HPDE6-E6E7 (cell line): ENCODE results near the gene CNTNAP2.
"Not testable (repeated sequence)": the region's sequence is repeated elsewhere in the genome, so short reads cannot be mapped to it uniquely, and the experiment has no call there.

Experiments used
- DNase-seq: peaks from one replicate; pipeline ENCODE4 v3.0.0; 2011; ENCODE audit warnings: missing footprints; ENCODE audit errors: extremely low spot score

CNTNAP2 gene

DNA sequence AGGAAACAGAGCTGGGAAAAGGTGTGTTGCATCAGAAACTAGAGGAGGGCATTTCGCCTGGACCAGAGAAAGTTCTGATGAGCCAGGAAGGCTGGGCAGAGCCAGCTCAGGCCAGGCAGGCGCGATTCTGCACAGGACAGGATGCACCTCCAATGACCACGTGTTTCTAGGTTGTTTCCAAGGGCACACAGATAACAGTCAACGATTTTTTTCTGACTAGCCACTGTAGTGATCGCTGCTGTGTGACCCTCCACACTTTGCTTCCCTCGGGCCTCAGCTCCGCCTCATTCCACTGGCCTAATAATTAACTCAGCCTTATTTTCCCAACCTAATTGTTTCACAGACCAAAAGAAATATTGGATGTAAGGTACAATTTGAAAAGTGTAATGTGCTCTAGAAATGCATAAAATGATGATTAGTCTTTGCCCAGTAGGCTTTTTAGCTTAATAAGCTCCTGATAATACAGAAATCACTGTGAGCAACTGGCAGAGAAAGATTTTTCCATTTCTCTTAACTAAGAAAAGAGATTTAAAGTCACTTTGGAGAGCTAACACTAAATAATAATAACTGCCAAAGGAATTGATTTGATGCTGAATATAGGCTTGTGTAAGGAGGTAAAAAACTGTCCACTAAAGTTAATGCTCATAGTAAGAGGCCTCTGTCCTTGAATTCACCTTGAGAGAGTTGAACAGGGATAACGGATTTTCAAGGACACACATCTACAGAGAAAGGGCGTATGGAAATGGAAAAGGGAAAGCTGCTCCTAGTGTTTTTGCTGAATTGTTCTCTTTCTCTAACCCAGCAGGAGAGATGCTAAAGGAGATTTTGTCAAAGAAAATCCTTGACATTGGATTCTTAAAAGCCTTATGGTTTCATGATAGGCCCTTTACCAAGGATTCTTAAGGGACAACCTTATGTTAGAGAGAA, 2183.0 kb downstream of the CNTNAP2 start:
- no peak for DNase-seq

DNA sequence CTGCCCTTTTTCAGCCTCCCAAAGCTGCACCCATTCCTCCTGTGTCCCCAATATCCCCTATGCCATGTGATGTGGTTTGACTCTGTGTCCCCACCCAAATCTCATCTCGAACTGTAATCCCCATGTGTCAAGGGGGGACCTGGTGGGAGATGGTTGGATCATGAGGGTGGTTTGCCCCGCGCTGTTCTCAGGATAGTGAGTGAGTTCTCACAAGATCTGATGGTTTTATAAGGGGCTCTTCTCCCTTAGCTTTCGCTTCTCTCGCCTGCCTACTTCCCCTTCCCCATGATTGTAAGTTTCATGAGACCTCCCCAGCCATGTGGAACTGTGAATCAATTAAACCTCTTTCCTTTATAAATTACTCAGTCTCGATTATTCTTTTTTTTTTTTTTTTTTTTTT, 2185.8 kb downstream of the CNTNAP2 start:
- not testable (repeated sequence) for DNase-seq

DNA sequence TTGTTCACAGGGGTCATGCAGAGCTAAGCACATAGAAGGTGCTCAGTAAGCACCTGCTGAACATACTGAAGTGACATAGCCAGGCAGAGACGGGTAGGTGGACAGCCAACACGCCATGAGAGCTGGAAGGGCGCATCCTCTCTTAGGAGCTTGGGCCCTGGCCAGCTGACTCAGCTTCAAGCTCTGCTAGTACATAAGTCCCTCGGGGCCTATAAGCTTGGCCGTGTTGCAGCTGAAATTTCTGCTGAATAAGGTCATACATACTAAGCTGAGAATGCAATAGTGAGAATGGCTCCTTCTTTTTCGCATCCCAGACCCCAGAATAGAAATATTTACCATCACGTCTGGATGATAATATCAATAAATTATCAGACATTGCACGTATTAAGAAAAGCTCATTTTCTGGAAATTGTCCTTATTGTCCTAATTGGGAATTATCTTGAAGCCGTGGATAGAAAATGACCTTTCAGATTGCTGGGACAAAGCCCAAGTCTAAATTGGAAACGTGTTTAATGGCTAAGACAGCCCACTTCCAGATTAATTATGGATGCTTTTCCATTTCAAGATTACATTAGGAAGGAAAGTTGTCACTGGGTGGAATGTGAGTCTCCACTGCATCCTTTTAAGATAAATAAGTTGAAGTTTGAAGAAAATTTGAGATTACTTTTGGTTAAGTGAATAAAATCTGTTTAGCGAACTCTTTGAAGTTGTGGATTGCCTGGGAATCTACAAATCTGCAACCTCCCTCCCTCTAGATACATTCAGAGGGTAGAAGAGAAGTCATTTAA, 2186.9 kb downstream of the CNTNAP2 start:
- DNase-seq: peak; percentile 17

DNA sequence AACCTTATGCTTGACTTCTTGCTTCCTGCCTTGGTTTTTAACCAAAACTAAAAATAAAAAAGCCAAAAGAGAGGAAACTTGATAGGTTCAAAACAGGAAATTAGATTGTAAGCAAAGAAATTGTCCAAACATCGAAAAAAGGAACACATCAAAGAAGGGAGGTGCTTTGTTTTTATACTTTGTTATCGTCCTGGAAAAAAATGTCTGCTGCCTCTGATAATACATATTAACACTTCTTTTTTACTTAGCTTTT, 2187.4 kb downstream of the CNTNAP2 start:
- DNase-seq: no peak

DNA sequence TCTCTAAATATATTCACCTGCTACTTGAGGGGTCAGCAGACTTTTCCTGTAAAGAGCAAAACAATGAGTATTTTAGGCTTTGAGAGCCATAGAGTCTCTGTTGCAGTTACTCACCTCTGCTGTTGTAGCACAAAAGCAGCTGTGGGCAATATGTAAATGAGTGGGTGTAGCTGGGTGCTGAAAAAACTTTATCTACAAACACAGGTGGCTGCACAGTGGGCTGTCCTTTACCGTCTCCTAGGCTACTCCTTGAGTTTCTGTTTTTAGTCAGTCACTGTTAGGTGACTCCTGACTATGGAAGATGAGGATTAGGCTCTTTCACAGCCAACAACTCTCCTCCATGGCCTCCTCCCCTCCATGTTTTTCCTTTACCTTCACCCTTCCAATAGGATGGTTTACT, 2187.9 kb downstream of the CNTNAP2 start:
- DNase-seq: no peak

DNA sequence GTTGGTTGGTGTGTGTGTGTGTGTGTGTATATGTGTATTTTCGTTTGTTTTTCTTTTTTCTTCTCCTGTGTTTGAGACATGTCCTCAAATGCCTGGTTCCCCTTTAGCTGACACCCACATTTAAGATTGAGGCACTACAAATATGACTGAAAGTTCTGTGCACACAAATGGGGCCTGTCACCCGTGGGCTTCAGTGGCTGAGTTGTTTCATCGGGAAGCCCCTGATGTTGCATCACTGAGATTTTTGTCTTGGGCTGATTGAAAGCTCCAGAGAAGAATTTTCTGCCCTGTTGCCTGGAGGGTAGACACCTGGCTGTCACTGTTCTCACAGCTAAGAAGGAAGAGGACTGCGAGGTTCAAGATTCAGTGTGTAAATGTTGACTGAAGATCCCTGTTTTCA, 2190.2 kb downstream of the CNTNAP2 start:
- DNase-seq: no peak

DNA sequence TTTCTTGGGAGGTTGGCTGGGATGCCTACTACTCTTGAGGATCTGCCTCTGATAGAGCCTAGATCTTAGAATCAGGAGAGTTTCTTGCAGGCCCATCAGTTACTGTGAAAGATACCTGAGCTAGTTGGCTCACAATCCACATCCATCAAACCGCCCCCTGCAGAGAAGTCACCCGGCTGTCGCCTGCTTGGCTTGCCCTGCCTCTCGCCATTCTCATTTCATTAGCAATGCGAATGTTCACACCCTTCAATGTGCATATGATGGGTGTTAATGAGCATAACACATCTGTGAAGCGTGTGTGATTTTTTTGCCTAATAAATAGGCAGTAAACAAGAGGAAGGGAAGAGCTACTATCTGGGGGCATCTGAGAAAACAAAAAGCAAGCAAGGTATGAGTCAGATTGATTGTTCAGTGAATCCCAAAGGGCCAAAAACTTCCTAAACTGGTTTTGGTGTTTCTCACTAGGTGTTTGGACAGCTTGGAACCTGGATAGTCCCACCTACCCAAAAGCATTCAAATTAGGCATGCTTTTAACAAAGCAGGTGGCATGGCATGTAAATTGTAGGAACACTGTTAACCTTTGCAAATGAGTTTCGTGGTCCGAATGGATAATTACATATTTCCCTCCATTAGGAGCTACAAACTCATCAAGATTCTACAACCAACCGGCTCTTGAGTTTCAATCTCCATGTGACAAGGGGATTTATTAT, 2201.7 kb downstream of the CNTNAP2 start:
- DNase-seq: no peak

DNA sequence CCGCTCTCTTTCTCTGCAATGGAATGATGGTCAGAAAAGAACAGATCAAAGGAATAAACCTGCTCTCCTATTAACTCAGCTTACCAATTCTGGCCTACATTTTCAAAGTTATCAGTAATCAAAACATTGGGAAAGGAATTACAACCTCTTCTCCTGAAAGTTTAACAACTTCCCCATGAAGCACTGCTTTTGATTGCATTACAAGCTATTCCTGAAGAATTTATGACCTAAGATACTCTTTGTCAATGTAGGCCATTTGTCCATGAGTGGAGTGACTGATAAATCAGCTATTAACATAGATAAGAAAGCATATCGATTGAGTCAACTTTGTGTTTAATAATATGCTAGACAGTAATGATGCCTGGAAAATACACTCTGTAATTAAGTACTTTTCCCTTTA, 2202.2 kb downstream of the CNTNAP2 start:
- DNase-seq: no peak

DNA sequence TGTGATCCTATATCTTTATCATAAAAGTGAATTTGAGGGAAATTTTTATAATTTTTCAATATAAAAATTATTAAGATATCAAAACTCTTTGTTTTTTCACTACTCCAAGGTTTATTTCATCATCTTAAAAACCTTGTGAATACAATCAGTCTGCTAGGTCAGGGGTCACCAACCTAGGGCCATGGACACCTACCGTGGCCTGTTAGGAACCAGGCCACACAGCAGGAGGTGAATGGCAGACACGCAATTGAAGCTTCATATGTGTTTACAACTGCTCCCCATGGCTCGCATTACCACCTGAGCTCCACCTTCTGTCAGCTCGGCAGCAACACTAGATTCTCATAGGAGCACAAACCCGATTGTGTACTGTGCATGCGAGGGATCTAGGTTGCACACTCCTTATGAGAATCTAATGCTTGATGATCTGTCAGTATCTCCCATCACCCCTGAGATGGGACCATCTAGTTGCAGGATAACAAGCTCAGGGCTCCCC, 2202.8 kb downstream of the CNTNAP2 start:
- DNase-seq: no peak

DNA sequence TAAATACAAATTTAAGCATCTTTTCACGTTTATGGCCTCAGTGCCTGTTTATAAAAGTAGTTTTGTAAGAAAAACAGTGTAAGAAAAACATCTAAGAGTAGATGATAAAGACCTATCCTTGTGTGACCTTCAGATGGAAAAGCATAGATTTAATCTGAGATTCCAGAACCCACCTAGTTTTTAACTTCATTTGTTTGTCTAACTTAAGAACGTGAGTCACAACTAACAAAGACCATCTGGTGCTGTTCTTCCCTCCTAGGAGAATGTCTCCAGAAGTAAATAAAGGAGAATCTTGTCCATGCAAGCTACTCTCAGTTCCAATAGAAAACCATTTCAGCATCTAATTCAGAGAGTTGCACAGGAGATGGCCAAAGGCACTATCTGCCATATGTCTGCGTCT, 2208.6 kb downstream of the CNTNAP2 start:
- DNase-seq: no peak

DNA sequence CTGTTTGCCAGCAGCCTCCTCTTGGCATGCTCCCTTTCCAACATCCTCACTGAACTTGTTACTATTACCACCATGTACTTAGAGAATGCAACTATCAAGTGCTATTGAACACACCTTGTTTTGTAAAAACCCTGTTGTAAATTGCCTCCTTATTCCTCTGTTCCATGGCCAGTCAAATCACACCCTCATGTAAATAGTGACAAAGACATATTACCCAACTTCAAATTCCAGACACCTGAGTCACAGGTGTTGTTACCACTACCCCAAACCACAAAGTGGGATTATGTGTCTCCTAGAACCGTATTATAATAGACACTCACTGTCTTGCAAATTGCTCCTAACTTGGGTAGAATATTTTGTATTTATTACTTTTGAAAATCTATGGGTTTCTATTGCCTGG, 2210.8 kb downstream of the CNTNAP2 start:
- no peak for DNase-seq

DNA sequence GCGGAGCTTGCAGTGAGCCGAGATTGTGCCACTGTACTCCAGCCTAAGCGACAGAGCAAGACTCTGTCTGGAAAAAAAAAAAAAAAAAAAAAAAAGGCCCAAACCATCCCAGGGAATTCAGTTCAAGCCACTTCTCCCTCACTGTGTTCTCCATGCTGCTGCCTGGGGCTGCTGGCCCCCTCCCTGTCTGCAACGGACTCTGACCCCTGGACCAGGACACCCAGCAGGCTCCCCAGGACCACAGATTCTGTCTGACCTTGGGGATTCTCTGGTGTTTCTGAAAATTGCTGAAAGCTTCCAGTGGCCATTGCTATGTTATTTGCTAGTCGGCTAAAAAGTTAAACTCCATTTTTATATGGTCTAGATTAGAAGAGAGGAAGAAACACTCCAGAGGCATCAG, 2212.3 kb downstream of the CNTNAP2 start:
- no peak for DNase-seq

DNA sequence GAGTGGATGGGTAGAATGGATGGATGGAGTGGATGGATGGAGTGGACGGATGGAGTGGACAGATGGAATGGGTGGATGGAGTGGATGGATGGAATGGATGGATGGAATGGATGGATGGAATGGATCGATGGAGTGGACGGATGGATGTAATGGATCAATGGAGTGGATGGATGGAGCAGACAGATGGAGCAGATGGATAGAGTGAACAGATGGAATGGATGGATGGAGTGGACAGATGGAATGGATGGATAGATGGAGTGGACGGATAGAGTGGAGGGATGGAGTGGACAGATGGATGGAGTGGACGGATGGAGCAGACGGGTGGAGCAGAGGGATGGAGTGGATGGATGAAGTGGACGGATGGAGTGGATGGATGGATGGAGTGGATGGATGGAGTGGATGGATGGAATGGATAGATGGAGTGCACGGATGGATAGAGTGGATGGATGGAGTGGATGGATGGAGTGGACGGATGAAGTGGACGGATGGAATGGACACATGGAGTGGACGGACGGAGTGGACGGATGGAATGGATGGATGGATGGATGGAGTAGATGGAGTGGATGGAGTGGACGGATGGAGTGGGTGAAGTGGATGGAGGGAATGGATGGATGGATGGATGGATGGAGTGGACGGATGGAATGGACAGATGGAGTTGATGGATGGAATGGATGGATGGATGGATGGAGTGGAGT, 2213.7 kb downstream of the CNTNAP2 start:
- DNase-seq: no peak

DNA sequence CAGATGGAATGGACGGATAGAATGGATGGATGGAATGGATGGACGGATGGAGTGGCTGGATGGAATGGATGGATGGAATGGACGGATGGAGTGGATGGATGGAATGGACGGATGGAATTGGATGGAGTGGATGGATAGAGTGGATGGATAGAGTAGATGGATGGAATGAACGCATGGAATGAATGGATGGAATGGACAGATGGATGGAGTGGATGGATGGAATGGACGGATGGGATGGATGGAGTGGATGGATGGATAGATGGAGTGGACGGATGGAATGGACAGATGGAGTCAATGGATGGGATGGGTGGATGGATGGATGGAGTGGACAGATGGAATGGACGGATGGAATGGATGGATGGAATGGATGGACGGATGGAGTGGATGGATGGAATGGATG, 2214.2 kb downstream of the CNTNAP2 start:
- DNase-seq: no peak

DNA sequence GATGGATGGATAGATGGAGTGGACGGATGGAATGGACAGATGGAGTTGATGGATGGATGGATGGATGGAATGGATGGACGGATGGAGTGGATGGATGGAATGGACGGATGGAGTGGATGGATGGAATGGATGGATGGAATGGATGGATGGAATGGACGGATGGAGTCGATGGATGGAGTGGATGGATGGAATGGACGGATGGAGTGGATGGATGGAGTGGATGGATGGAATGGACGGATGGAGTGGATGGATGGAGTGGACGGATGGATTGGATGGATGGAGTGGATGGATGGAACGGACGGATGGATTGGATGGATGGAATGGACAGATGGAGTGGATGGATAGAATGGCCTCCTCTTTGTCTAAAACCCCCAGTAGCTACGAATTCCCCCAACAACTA, 2214.9 kb downstream of the CNTNAP2 start:
- not testable (repeated sequence) for DNase-seq

DNA sequence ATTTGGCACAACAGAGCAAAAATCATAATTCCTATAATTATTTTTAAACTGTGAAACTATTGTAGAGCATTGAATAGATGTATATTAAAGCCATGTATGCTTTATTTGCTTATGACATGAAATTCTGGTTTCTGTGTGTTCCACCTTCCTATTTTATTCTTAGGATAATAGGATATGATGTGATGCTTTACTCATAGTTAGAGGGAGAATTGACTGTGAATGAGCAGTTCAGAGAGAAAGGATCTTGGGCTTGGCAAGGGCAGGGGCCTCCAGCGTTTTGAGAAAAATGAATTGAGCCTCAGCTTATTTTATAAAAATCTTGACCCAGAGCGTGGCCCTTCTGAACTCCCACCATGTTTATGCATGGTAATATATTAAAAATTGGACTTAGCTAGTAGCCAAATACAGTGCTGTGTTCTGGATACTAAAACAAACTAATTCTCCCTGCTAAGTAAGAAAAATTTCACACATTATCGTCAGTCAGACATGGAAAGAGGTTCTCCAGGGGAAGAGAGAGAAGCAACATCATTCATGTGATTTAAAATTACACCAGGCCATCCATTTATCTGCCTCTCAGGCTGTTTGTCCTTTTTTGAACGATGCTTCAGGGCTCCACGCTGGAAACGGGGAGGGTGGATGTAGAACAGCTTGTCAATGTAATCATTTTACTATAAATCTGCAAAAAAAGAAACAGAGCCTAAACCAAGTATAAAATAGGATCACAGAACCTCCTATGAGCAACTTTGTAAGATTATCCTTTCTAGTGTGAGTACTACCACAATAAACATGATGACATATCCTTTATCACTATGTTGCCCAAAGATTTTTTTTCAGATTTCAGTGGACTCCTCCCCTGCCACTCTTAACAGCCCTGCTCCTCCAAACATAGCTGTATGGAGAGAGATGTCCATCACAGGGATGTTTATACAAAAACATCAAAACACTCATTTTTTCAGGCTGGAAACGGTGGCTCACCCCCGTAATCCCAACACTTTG, 2215.9 kb downstream of the CNTNAP2 start:
- no peak for DNase-seq

DNA sequence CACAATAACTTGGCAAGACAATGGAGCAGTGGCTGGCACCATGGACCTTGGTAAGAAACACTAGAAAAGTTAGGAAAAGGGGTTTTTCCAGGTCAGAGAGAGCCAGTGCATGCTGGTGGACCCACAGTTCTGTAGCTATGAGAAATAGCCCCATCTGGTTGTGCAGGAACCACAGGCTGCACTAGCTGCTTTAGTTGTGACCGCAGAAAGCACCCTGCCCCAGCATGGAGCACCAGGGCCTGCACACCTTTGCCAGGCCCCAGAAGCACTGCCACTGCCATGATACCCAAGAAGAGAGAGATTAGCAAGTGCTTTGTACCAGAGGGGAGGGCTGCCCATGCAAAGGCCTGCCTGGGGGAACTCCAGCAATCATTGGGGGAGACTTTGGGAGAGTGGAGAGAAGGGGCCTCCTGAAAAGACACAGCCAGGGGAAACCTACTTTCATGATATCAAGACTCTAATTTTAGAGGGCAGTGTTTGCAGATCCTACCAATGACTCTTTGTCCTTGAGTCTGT, 2217.9 kb downstream of the CNTNAP2 start:
- no peak for DNase-seq

DNA sequence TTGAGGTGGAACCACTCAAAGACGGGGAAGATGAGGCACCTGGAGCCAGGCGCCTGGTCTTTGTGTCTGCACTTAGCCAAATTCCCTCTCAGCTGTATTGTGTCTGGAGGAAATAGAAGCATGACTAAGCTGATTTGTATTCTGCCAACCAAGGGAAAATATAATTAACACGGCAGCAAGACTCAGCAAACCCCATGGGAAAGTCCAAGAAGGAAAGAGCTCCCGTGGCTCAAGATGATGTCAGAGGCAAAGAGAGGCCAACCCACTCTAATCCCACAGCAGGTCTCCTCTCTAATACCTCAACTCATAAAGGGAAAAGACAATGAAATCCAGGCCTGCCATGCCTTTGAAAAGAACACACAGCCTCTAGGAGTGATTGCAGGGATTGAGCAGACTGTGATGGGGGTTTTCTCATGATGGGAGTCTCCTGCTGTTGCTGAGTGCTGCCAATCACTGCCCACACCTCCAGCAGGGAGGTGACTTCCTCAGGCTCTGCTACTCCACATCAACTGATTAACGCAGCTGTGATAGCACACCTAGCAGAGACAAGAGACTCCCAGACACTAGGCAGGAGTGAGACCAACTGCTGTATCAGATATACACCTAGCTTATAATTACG, 2218.5 kb downstream of the CNTNAP2 start:
- peak; percentile 26 for DNase-seq

DNA sequence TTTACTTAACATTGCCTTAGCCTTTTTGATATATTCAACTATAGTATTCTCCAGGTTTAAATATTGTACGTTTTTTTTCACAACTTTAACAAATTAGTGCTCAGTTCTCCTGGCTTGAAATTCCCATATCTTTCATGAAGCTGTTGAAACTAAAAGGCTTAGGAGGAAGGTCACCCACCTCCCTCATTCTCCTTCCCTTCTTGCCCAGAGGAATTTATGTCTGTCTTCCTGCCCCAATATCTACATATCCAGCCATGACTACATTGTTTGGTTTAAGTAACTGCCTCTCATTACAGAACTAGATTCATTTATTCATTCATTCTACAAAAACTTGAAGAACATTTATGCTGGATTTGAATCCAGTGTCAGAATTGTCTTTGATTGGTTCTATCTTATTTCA, 2219.2 kb downstream of the CNTNAP2 start:
- DNase-seq: no peak

DNA sequence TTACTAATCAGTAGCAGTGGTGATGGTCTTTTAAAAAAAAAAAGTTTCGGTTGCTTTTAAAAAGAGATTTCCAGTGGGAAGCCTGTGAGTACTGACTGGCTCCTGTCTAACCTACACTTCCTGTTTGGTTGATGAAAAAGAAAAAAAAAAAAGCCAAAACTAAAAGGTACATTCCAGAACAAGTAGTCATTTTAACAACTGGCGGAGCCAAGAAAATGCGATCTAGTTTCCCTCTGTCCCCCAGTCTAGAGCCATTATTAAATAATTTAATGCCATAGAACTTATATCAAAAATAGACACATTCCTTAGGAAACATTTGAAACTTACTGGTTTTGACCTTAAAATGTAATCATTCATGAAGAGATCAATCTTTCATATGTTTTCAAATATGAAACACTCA, 2219.8 kb downstream of the CNTNAP2 start:
- DNase-seq: no peak
